ENCODE results near the gene PPP1R7.

The PPP1R7 gene

GRCh38 chr2:241160318-241160717, 10.1 kb downstream of the PPP1R7 start:
- H3K4me3 Mint-ChIP-seq, result no peak overlapping the region
- DNase-seq, result no peak

GRCh38 chr2:241161646-241162281, 11.5 kb downstream of the PPP1R7 start:
- Mint-ChIP-seq H3K27ac (peak overlapping the region in 1 of 2 donors; percentile 64), H3K27me3 (no peaks in the 10 kb centered on the region), H3K9me3 (no peaks in the 10 kb centered on the region), H3K4me3 (no peak overlapping the region), H3K4me1 (peaks cover 5% of the 10 kb centered on the region)
- DNase-seq (no peak), ATAC-seq (no peak)

More at GRCh38 chr2:241160318-241160717, 10.1 kb downstream of the PPP1R7 start:
- Mint-ChIP-seq H3K9me3 (no peaks in the 10 kb centered on the region), H3K4me1 (peaks cover 8% of the 10 kb centered on the region), H3K27ac (peak overlapping the region in 1 of 2 donors; percentile 63), H3K27me3 (no peaks in the 10 kb centered on the region)
- ATAC-seq, result no peak

GRCh38 chr2:241163601-241164118, 13.4 kb downstream of the PPP1R7 start:
- no peak for ATAC-seq
- Mint-ChIP-seq H3K4me3 (no peak overlapping the region), H3K4me1 (no peaks in the 10 kb centered on the region), H3K9me3 (no peaks in the 10 kb centered on the region), H3K27me3 (no peaks in the 10 kb centered on the region), H3K27ac (no peak overlapping the region)
- DNase-seq, result no peak

GRCh38 chr2:241168366-241168765, 18.1 kb downstream of the PPP1R7 start:
- Mint-ChIP-seq H3K27me3 (no peaks in the 10 kb centered on the region), H3K4me1 (no peaks in the 10 kb centered on the region), H3K9me3 (peaks cover 15 to 19% of the 10 kb centered on the region in 2 donors), H3K4me3 (no peak overlapping the region), H3K27ac (no peak overlapping the region)
- no peak for DNase-seq
- ATAC-seq, result no peak

- Mint-ChIP-seq H3K4me1 (no peaks in the 10 kb centered on the region), H3K9me3 (peaks cover 15 to 19% of the 10 kb centered on the region in 2 donors), H3K4me3 (no peak overlapping the region), H3K27me3 (no peaks in the 10 kb centered on the region), H3K27ac (no peak overlapping the region)
- DNase-seq (no peak), ATAC-seq (no peak)
Measured at GRCh38 chr2:241173557-241173956, 23.3 kb downstream of the PPP1R7 start.

- Mint-ChIP-seq H3K9me3 (no peaks in the 10 kb centered on the region), H3K27me3 (no peaks in the 10 kb centered on the region), H3K27ac (no peak overlapping the region), H3K4me1 (no peaks in the 10 kb centered on the region), H3K4me3 (no peak overlapping the region)
- DNase-seq, result no peak
- no peak for ATAC-seq
Measured at GRCh38 chr2:241177526-241178334, 27.5 kb downstream of the PPP1R7 start.

GRCh38 chr2:241178961-241179360, 28.7 kb downstream of the PPP1R7 start:
- Mint-ChIP-seq H3K27me3 (no peaks in the 10 kb centered on the region), H3K4me3 (no peak overlapping the region), H3K27ac (no peak overlapping the region), H3K9me3 (no peaks in the 10 kb centered on the region), H3K4me1 (no peaks in the 10 kb centered on the region)
- ATAC-seq (no peak), DNase-seq (no peak)

- no peaks in the 10 kb centered on the region for H3K4me1 Mint-ChIP-seq
- H3K27ac Mint-ChIP-seq, result no peak overlapping the region
- ATAC-seq (peak; percentile 35), DNase-seq (no peak)
- no peaks in the 10 kb centered on the region for H3K27me3 Mint-ChIP-seq
- no peak overlapping the region for H3K4me3 Mint-ChIP-seq
- H3K9me3 Mint-ChIP-seq, result no peaks in the 10 kb centered on the region
Measured at GRCh38 chr2:241179899-241180298, 29.6 kb downstream of the PPP1R7 start.

GRCh38 chr2:241180495-241180894, 30.2 kb downstream of the PPP1R7 start:
- H3K27me3 Mint-ChIP-seq, result no peaks in the 10 kb centered on the region
- no peak for ATAC-seq
- no peak for DNase-seq
- no peak overlapping the region for H3K27ac Mint-ChIP-seq
- no peaks in the 10 kb centered on the region for H3K9me3 Mint-ChIP-seq
- no peaks in the 10 kb centered on the region for H3K4me1 Mint-ChIP-seq
- no peak overlapping the region for H3K4me3 Mint-ChIP-seq

- ATAC-seq (no peak), DNase-seq (no peak)
- Mint-ChIP-seq H3K9me3 (no peaks in the 10 kb centered on the region), H3K4me3 (no peak overlapping the region), H3K4me1 (no peaks in the 10 kb centered on the region), H3K27ac (peak overlapping the region in 1 of 2 donors; percentile 71), H3K27me3 (no peaks in the 10 kb centered on the region)
Measured at GRCh38 chr2:241182126-241182525, 31.9 kb downstream of the PPP1R7 start.

- DNase-seq (no peak), ATAC-seq (no peak)
- no peaks in the 10 kb centered on the region for H3K4me1 Mint-ChIP-seq
- H3K27me3 Mint-ChIP-seq, result no peaks in the 10 kb centered on the region
- no peak overlapping the region for H3K4me3 Mint-ChIP-seq
- H3K9me3 Mint-ChIP-seq, result no peaks in the 10 kb centered on the region
- peak overlapping the region in 1 of 2 donors; percentile 71 for H3K27ac Mint-ChIP-seq
Measured at GRCh38 chr2:241182531-241183133, 32.4 kb downstream of the PPP1R7 start.

GRCh38 chr2:241183221-241183620, 33.0 kb downstream of the PPP1R7 start:
- H3K27me3 Mint-ChIP-seq, result no peaks in the 10 kb centered on the region
- ATAC-seq (no peak), DNase-seq (no peak)
- no peak overlapping the region for H3K27ac Mint-ChIP-seq
- no peaks in the 10 kb centered on the region for H3K4me1 Mint-ChIP-seq
- no peaks in the 10 kb centered on the region for H3K9me3 Mint-ChIP-seq
- no peak overlapping the region for H3K4me3 Mint-ChIP-seq

GRCh38 chr2:241184901-241185300, 34.6 kb downstream of the PPP1R7 start:
- no peak overlapping the region for H3K4me3 Mint-ChIP-seq
- no peak overlapping the region for H3K27ac Mint-ChIP-seq
- H3K4me1 Mint-ChIP-seq, result no peaks in the 10 kb centered on the region
- DNase-seq (no peak), ATAC-seq (no peak)
- no peaks in the 10 kb centered on the region for H3K9me3 Mint-ChIP-seq
- H3K27me3 Mint-ChIP-seq, result no peaks in the 10 kb centered on the region

GRCh38 chr2:241185961-241186360, 35.7 kb downstream of the PPP1R7 start:
- Mint-ChIP-seq H3K4me3 (no peak overlapping the region), H3K4me1 (no peaks in the 10 kb centered on the region), H3K27me3 (no peaks in the 10 kb centered on the region), H3K9me3 (no peaks in the 10 kb centered on the region), H3K27ac (no peak overlapping the region)
- ATAC-seq (no peak), DNase-seq (no peak)

GRCh38 chr2:241187101-241187917, 37.0 kb downstream of the PPP1R7 start:
- H3K27me3 Mint-ChIP-seq, result no peaks in the 10 kb centered on the region
- no peaks in the 10 kb centered on the region for H3K4me1 Mint-ChIP-seq
- ATAC-seq (no peak), DNase-seq (no peak)
- no peak overlapping the region for H3K27ac Mint-ChIP-seq
- H3K4me3 Mint-ChIP-seq, result no peak overlapping the region
- no peaks in the 10 kb centered on the region for H3K9me3 Mint-ChIP-seq

All from stimulated activated naive CD8-positive, alpha-beta T cell treated with anti-CD3 and anti-CD28 coated beads, Interleukin-15, amount 100 ng/mL, for 72 hours (primary cell).